Measurements from ENCODE around the gene KLRF2. TPM values are rescaled to one million over a fixed set of nuclear protein-coding genes. Genes with fewer than 3 reads are reported as not detected.

KLRF2 gene
- total RNA-seq, result not detected

GRCh38 chr12:9881246-9881645 is at the start of gene KLRF2:
Gene KLRF2, plus strand, starts transcription at chr12:9881489. Its CDS starts 107 bp downstream, at chr12:9881596.
- Histone ChIP-seq H3K27me3 (no peaks in the 10 kb centered on the region), H3K4me3 (no peak within 1 kb of the TSS), H3K36me3 (no peaks in the 10 kb centered on the region), H3K27ac (no peak within 1 kb of the TSS), H3K9me3 (no peaks in the 10 kb centered on the region), H3K4me1 (no peaks in the 10 kb centered on the region)
- intact Hi-C loops (cut with DNase I), result no loop called here
- TF ChIP-seq CTCF (IDR thresholded peaks at IDR 0.05), result no peak
- no peak for DNase-seq (ENCODE audit: extremely low spot score in 2 of 2)

- H3K36me3 ChIP-seq, result no peaks in the 10 kb centered on the region
- H3K9me3 ChIP-seq, result no peaks in the 10 kb centered on the region
- H3K27me3 ChIP-seq, result no peaks in the 10 kb centered on the region
- no peak overlapping the region for H3K4me3 ChIP-seq
- DNase-seq (ENCODE audit: extremely low spot score in 2 of 2), result no peak
- no peak for TF ChIP-seq POLR2A (IDR thresholded peaks at IDR 0.05)
- H3K27ac ChIP-seq, result no peak overlapping the region
- intact Hi-C loops (cut with DNase I), result no loop called here
- H3K4me1 ChIP-seq, result no peaks in the 10 kb centered on the region
Observed at GRCh38 chr12:9831720-9832119, 49.6 kb upstream of the KLRF2 start.

- no peak overlapping the region for H3K4me3 ChIP-seq
- H3K36me3 ChIP-seq, result no peaks in the 10 kb centered on the region
- intact Hi-C loops (cut with DNase I), result no loop called here
- H3K4me1 ChIP-seq, result no peaks in the 10 kb centered on the region
- TF ChIP-seq CTCF (IDR thresholded peaks at IDR 0.05) (no peak), POLR2A (IDR thresholded peaks at IDR 0.05) (no peak), POLR2AphosphoS5 (IDR thresholded peaks at IDR 0.05; ENCODE audit: insufficient read depth in 1 of 2, low read depth in 1 of 2) (no peak)
- no peaks in the 10 kb centered on the region for H3K27me3 ChIP-seq
- DNase-seq (ENCODE audit: extremely low spot score in 2 of 2), result no peak
- H3K9me3 ChIP-seq, result peaks cover 4% of the 10 kb centered on the region
- H3K27ac ChIP-seq, result no peak overlapping the region
Observed at GRCh38 chr12:9843407-9843806, 37.9 kb upstream of the KLRF2 start.

GRCh38 chr12:9848899-9849298 is 32.4 kb upstream of the KLRF2 start:
- Histone ChIP-seq H3K27ac (no peak overlapping the region), H3K4me1 (no peaks in the 10 kb centered on the region), H3K4me3 (no peak overlapping the region), H3K36me3 (peaks cover 0 to 14% of the 10 kb centered on the region in 2 donors), H3K27me3 (no peaks in the 10 kb centered on the region), H3K9me3 (peaks cover 4% of the 10 kb centered on the region)
- DNase-seq (ENCODE audit: extremely low spot score in 2 of 2), result no peak
- intact Hi-C loops (cut with DNase I), result no loop called here
- TF ChIP-seq POLR2AphosphoS5 (IDR thresholded peaks at IDR 0.05; ENCODE audit: insufficient read depth in 1 of 2, low read depth in 1 of 2), result no peak
- no peak for TF ChIP-seq CTCF (IDR thresholded peaks at IDR 0.05)

GRCh38 chr12:9851050-9851449 is 30.2 kb upstream of the KLRF2 start:
- Histone ChIP-seq H3K9me3 (peaks cover 4% of the 10 kb centered on the region), H3K36me3 (peaks cover 0 to 21% of the 10 kb centered on the region in 2 donors), H3K4me1 (no peaks in the 10 kb centered on the region), H3K27ac (no peak overlapping the region), H3K4me3 (no peak overlapping the region), H3K27me3 (no peaks in the 10 kb centered on the region)
- intact Hi-C loops (cut with DNase I), result no loop called here
- no peak for DNase-seq (ENCODE audit: extremely low spot score in 2 of 2)
- TF ChIP-seq POLR2AphosphoS5 (IDR thresholded peaks at IDR 0.05; ENCODE audit: insufficient read depth in 1 of 2, low read depth in 1 of 2) (no peak), POLR2A (IDR thresholded peaks at IDR 0.05) (no peak), CTCF (IDR thresholded peaks at IDR 0.05) (no peak)

- TF ChIP-seq POLR2A (IDR thresholded peaks at IDR 0.05) (no peak), CTCF (IDR thresholded peaks at IDR 0.05) (no peak), POLR2AphosphoS5 (IDR thresholded peaks at IDR 0.05; ENCODE audit: insufficient read depth in 1 of 2, low read depth in 1 of 2) (no peak)
- Histone ChIP-seq H3K27ac (no peak overlapping the region), H3K36me3 (peaks cover 0 to 28% of the 10 kb centered on the region in 2 donors), H3K4me1 (no peaks in the 10 kb centered on the region), H3K4me3 (no peak overlapping the region), H3K27me3 (no peaks in the 10 kb centered on the region), H3K9me3 (peaks cover under 1% of the 10 kb centered on the region)
- intact Hi-C loops (cut with DNase I), result no loop called here
- no peak for DNase-seq (ENCODE audit: extremely low spot score in 2 of 2)
Observed at GRCh38 chr12:9851927-9852326, 29.4 kb upstream of the KLRF2 start.

Data from vagina (tissue), 2 donors.